Femur (tissue), 1 donor: Measurements from ENCODE around the gene UPF3B.
A peak's percentile ranks its signal among the peaks of the same experiment; 100 is the strongest.
"Not testable (repeated sequence)": the region's sequence is repeated elsewhere in the genome, so short reads cannot be mapped to it uniquely, and the experiment has no call there.

Source experiments
- DNase-seq: peaks from one replicate; pipeline ENCODE4 v3.0.0-alpha.2; 2017

UPF3B gene

GRCh38 chrX:119852382-119853353 lies at the start of gene UPF3B:
TSS of gene UPF3B (minus strand) at chrX:119852963. CDS start at chrX:119852928, 35 bp downstream.
- DNase-seq = peak; percentile 96

- no peak for DNase-seq
Measured at GRCh38 chrX:119900976-119901375, 48.2 kb upstream of the UPF3B start.

GRCh38 chrX:119899125-119899524 lies 46.4 kb upstream of the UPF3B start:
- DNase-seq = no peak

GRCh38 chrX:119895843-119896326 lies 43.1 kb upstream of the UPF3B start, which contains the start of gene AKAP14:
TSS of gene AKAP14 (plus strand) at chrX:119895893. CDS start at chrX:119903224, 7,331 bp downstream.
- DNase-seq = no peak

GRCh38 chrX:119891961-119892692 lies 39.4 kb upstream of the UPF3B start:
- not testable (repeated sequence) for DNase-seq

GRCh38 chrX:119890626-119891025 lies 37.9 kb upstream of the UPF3B start:
- DNase-seq = not testable (repeated sequence)

- DNase-seq = peak; percentile 47
Measured at GRCh38 chrX:119887721-119888425, 35.1 kb upstream of the UPF3B start.

GRCh38 chrX:119885554-119886428 lies 33.0 kb upstream of the UPF3B start:
- DNase-seq = no peak

- no peak for DNase-seq
Measured at GRCh38 chrX:119880552-119881437, 28.0 kb upstream of the UPF3B start.

GRCh38 chrX:119880076-119880475 lies 27.3 kb upstream of the UPF3B start:
- DNase-seq = no peak

- no peak for DNase-seq
Measured at GRCh38 chrX:119878740-119879139, 26.0 kb upstream of the UPF3B start.

GRCh38 chrX:119871599-119872395 lies 19.0 kb upstream of the UPF3B start, which contains the start of the genes NDUFA1 and RNF113A:
TSS of gene NDUFA1 (plus strand) at chrX:119871832. CDS start at chrX:119871912, 80 bp downstream.
TSS of gene RNF113A (minus strand) at chrX:119871733. CDS start at chrX:119871613, 120 bp downstream.
- peak; percentile 89 for DNase-seq

- DNase-seq = no peak
Measured at GRCh38 chrX:119871245-119871598, 18.5 kb upstream of the UPF3B start.

- DNase-seq = no peak
Measured at GRCh38 chrX:119870626-119871131, 17.9 kb upstream of the UPF3B start.

GRCh38 chrX:119853444-119853843 lies 681 bp upstream of the UPF3B start:
- DNase-seq = peak; percentile 23

- DNase-seq = no peak
Measured at GRCh38 chrX:119833905-119834304, 18.9 kb downstream of the UPF3B start.

- DNase-seq = no peak
Measured at GRCh38 chrX:119828446-119828845, 24.3 kb downstream of the UPF3B start.

- DNase-seq = no peak
Measured at GRCh38 chrX:119826399-119826959, 26.3 kb downstream of the UPF3B start.

GRCh38 chrX:119824221-119824620 lies 28.5 kb downstream of the UPF3B start:
- DNase-seq = not testable (repeated sequence)
